Omental fat pad (tissue), 4 donors: ENCODE results near the gene PLIN3. TPM values are rescaled to one million over a fixed set of nuclear protein-coding genes. Genes with fewer than 3 reads are reported as not detected.
"Not testable (repeated sequence)": the region's sequence is repeated elsewhere in the genome, so short reads cannot be mapped to it uniquely, and the experiment has no call there.

ENCODE experiments used
- ATAC-seq: fragments of 150-250 bp; one replicate; pipeline ENCODE4 v1.9.1; 2016; ENCODE audit warnings: mild to moderate bottlenecking, moderate library complexity; ENCODE audit not compliant: low FRiP score
- DNase-seq: peaks from one replicate; pipeline ENCODE4 v3.0.0-alpha.2; 2019; ENCODE audit warnings: low spot score
- CTCF ChIP-seq, 3 donors: fragments of 450-650 bp; IDR thresholded peaks; one replicate each; pipeline ENCODE4 v1.5.1; 2016 to 2017; ENCODE audit warnings: antibody characterized with exemption in 3 of 3, mild to moderate bottlenecking in 3 of 3, moderate library complexity in 2 of 3
- total RNA-seq, 4 donors: library from RNA; depleted of rRNA; stranded (reverse); fragments of >200 nt; gene quantifications; one replicate each; pipeline ENCODE4 v1.1.0, GENCODE V29; 2016

PLIN3 gene
- total RNA-seq, 4 donors from 2014 or later = 23.1 to 64.0 (median 33.8) TPM

DNA sequence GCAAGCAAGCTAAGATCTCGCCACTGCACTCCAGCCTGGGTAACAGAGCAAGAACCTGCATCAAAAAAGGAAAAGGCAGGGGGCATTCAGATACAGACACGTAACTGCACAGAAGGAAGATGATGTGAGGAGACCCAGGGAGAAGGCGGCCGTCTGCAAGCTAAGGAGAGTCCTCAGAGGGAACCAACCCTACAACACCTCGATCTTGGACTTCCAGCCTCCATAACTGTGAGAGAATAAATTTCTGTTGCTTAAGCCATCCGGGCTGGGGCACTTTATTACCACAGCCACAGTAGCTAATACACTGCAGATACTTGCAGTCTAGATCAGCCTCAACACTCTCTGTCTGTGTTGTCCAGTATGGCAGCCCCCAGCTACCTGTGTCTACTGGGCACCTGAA, 43.9 kb downstream of the PLIN3 start:
- no peak for DNase-seq
- no peak for TF ChIP-seq CTCF (IDR thresholded peaks at IDR 0.05)
- ATAC-seq = no peak

GRCh38 chr19:4822354-4822753, 45.1 kb downstream of the PLIN3 start:
- DNase-seq, ATAC-seq: not testable (repeated sequence)

DNA sequence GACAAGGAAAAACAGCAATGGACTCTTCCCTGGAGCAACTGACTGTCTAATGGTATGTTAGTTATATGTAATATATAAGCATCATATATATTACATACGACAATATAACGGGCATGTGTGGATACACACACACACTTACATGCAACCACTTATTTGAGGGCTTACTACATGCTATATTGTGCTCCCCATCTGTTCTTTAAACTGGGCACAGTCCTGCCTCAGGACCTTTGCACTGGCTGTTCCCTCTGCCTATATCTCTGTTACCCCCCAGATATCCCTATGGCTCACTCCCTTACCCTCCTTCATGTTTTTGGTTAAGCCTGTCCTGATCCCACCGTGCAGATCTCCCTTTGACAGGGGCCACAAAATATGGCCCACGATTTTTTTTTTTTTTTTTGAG, 46.2 kb downstream of the PLIN3 start:
- TF ChIP-seq CTCF (IDR thresholded peaks at IDR 0.05) = no peak
- DNase-seq = no peak

GRCh38 chr19:4817467-4818277, 49.8 kb downstream of the PLIN3 start:
- no peak for ATAC-seq
- DNase-seq = no peak
- TF ChIP-seq CTCF (IDR thresholded peaks at IDR 0.05) = no peak

More for the DNA sequence above, 46.2 kb downstream of the PLIN3 start:
- no peak for ATAC-seq

- DNase-seq = no peak
- no peak for TF ChIP-seq CTCF (IDR thresholded peaks at IDR 0.05)
- ATAC-seq = no peak
Observed at GRCh38 chr19:4816950-4817278, 50.6 kb downstream of the PLIN3 start.

- DNase-seq (no peak), ATAC-seq (no peak)
- TF ChIP-seq CTCF (IDR thresholded peaks at IDR 0.05) = no peak
Observed at GRCh38 chr19:4816202-4816949, 51.1 kb downstream of the PLIN3 start.

GRCh38 chr19:4815426-4816201, 51.9 kb downstream of the PLIN3 start:
- ATAC-seq (peak; percentile 75), DNase-seq (peak; percentile 78)
- TF ChIP-seq CTCF (IDR thresholded peaks at IDR 0.05) = no peak
